Ishikawa (cell line): Measurements from ENCODE around the gene RHOBTB3.

Source experiments
- CEBPB ChIP-seq: IDR thresholded peaks from 2 replicates; pipeline ENCODE4 v1.6.1; 2012
- EP300 ChIP-seq: IDR thresholded peaks from 2 replicates; pipeline ENCODE4 v1.6.1; 2012; ENCODE audit warnings: borderline replicate concordance
- TAF1 ChIP-seq: IDR thresholded peaks from 2 replicates; pipeline ENCODE4 v1.6.1; 2012; ENCODE audit warnings: low read depth, mild to moderate bottlenecking
- YY1 ChIP-seq: IDR thresholded peaks from 2 replicates; pipeline ENCODE4 v1.6.1; 2012; ENCODE audit warnings: low read depth

DNA sequence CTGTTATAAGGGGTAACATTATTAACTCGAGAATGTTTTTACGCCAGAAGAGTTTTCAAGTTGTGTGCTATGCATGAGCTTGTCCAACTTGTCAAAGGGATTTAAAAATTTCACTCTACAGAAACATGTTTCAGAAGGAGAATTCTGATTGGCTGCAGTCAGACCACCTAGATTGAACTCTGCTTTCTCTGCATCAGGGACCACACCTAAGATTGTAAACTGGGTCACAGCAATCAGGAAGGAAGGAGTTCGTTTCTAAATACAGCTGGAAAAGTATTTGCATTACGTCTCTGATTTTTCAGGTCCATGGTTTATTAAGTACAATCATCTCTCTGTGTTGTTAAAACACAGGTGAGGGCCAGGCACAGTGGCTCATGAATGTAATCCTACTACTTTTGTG lies 85.6 kb downstream of the RHOBTB3 start:
- no peak for TF ChIP-seq EP300
- TF ChIP-seq CEBPB, result no peak
- no peak for TF ChIP-seq YY1
- no peak for TF ChIP-seq TAF1
